ENCODE measurements around the gene ING4.
A peak's percentile ranks its signal among the peaks of the same experiment; 100 is the strongest.

ING4 gene

GRCh38 chr12:6650832-6651231 is 12.1 kb downstream of the ING4 start:
- ChIA-PET POLR2A (no interaction called here), CTCF (interaction anchor here (1.1 to 1.2 kb wide), 2 partner anchors 30 to 34 kb away, joined by 3 read pairs; no protein-coding TSS in a partner anchor)
- no peak for DNase-seq (ENCODE audit: extremely low spot score)
- TF ChIP-seq, protein P1, sequence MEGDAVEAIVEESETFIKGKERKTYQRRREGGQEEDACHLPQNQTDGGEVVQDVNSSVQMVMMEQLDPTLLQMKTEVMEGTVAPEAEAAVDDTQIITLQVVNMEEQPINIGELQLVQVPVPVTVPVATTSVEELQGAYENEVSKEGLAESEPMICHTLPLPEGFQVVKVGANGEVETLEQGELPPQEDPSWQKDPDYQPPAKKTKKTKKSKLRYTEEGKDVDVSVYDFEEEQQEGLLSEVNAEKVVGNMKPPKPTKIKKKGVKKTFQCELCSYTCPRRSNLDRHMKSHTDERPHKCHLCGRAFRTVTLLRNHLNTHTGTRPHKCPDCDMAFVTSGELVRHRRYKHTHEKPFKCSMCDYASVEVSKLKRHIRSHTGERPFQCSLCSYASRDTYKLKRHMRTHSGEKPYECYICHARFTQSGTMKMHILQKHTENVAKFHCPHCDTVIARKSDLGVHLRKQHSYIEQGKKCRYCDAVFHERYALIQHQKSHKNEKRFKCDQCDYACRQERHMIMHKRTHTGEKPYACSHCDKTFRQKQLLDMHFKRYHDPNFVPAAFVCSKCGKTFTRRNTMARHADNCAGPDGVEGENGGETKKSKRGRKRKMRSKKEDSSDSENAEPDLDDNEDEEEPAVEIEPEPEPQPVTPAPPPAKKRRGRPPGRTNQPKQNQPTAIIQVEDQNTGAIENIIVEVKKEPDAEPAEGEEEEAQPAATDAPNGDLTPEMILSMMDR (IDR thresholded peaks at IDR 0.05; ENCODE audit: control extremely low read depth, extremely low read depth, low read depth, missing control alignments): no peak

- TF ChIP-seq, protein P1 (IDR thresholded peaks at IDR 0.05; ENCODE audit: control extremely low read depth, extremely low read depth, low read depth, missing control alignments): no peak
- ChIA-PET POLR2A (no interaction called here), CTCF (interaction anchor here (1.2 to 3.7 kb wide), 3 partner anchors 10 to 32 kb away, joined by 3 to 19 read pairs (median 10); no protein-coding TSS in a partner anchor)
- peak; percentile 78 for DNase-seq (ENCODE audit: extremely low spot score)
Observed at GRCh38 chr12:6647083-6647604, 15.8 kb downstream of the ING4 start, which contains the start of gene ACRBP. Gene ACRBP (minus strand): TSS chr12:6647432. CDS start chr12:6647366, 66 bp downstream.

- TF ChIP-seq, protein P1 (IDR thresholded peaks at IDR 0.05; ENCODE audit: control extremely low read depth, extremely low read depth, low read depth, missing control alignments): no peak
- POLR2A ChIA-PET: no interaction called here
- DNase-seq (ENCODE audit: extremely low spot score): no peak
- CTCF ChIA-PET: interaction anchor here (1.2 to 3.7 kb wide), 3 partner anchors 11 to 32 kb away, joined by 3 to 19 read pairs (median 10); no protein-coding TSS in a partner anchor
Observed at GRCh38 chr12:6646276-6647082, 16.4 kb downstream of the ING4 start.

DNA sequence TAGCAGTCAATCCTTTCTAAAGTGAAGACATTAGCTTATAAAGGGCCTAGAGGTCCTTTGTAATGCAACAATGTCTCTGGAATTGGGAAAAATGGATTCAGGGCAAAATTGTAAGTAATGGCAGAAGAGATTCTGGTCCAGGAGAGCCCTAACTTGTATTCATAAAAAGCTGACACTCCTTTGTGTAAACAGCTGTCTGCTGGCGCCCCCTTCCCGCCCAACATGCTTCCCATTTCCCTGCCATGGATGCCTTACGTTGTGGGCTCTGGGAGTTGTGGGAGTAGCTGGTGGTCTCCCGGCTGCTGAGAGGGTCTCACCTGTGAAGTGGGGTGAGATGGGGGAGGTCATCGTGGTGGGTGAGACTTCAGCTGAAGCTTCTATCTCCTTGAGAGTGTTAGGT is 18.0 kb downstream of the ING4 start:
- ChIA-PET POLR2A (interaction anchor here (1.7 kb wide), 1 partner anchor 10 kb away, joined by 6 read pairs; the partner anchor contains the start of gene LPAR5), CTCF (interaction anchor here (0.9 to 3.7 kb wide), 21 partner anchors 8 to 207 kb away, joined by 3 to 19 read pairs (median 4); partner anchors contain the start of genes CDCA3, LPAR5, MLF2 and PTMS)
- no peak for DNase-seq (ENCODE audit: extremely low spot score)
- TF ChIP-seq, protein P1 (IDR thresholded peaks at IDR 0.05; ENCODE audit: control extremely low read depth, extremely low read depth, low read depth, missing control alignments): no peak

DNA sequence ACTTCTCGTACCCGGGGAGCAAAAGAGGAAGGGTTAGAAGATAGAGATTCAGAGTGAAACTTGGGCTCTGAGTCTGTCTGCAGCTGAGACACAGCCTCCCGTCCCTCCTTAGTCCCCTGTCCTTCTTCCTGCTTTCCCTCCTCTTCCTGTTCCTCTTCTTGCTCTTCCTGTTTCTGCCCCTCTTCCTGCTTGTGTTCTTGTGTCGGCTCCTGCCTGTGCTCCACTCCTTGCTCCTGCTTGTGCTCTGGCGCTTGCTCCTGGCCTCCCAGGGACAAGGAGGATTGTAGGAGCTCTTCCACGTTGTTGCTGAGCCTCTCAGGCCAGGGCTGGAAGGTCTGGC is 18.7 kb downstream of the ING4 start:
- peak; percentile 61 for DNase-seq (ENCODE audit: extremely low spot score)
- TF ChIP-seq, protein P1 (IDR thresholded peaks at IDR 0.05; ENCODE audit: control extremely low read depth, extremely low read depth, low read depth, missing control alignments): no peak
- ChIA-PET POLR2A (interaction anchor here (1.1 to 1.7 kb wide), 2 partner anchors 9 to 45 kb away, joined by 6 to 7 read pairs; partner anchors contain the start of genes LPAR5 and ZNF384), CTCF (interaction anchor here (0.7 to 3.7 kb wide), 22 partner anchors 9 to 122 kb away, joined by 3 to 19 read pairs (median 4); partner anchors contain the start of genes LPAR5, MLF2 and PTMS)

DNA sequence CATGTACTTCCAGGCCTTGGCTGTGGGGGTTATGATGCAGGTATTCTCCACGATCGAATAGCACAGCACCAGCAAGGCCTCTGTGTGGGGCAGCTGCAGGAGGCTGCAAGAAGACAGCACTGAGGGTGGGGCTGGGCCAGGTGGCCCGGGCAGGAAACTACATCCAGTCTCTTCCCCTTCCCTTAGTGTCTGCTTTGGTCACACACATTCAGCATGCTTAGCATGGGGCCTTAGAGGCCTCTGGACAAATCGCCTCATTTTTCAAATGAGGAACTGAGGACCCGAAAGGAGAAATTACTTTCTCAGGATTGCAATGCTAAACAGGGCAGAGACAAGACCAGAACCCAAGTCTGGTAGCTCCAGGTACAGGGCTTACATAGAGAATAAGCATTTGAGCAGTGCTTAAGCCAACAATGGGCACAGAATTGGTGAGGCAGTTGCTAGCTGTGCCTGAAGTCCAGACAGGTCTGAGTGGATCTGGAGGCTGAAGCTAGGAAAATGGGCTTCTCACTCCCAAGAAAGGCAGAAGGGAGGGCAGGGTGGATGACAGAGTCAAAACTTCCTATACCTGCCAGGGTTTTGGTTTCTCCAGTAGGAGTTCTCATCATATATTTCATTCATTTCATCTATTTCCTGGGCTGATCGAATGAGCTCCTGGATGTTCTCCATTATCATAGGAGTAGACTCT is 19.2 kb downstream of the ING4 start:
- no peak for DNase-seq (ENCODE audit: extremely low spot score)
- POLR2A ChIA-PET: interaction anchor here (1.1 to 1.7 kb wide), 2 partner anchors 8 to 46 kb away, joined by 6 to 7 read pairs; partner anchors contain the start of genes LPAR5 and ZNF384
- CTCF ChIA-PET: interaction anchor here (0.7 to 3.7 kb wide), 19 partner anchors 8 to 123 kb away, joined by 3 to 19 read pairs (median 5); partner anchors contain the start of genes LPAR5, MLF2 and PTMS
- TF ChIP-seq, protein P1 (IDR thresholded peaks at IDR 0.05; ENCODE audit: control extremely low read depth, extremely low read depth, low read depth, missing control alignments): no peak

Measured in GM10248 (cell line).